IMR-90 (cell line): ENCODE measurements around the gene UCKL1. TPM values are rescaled to one million over a fixed set of nuclear protein-coding genes. Genes with fewer than 3 reads are reported as not detected.

ENCODE experiments used
- ATAC-seq: fragments of 200-7000 bp; cut with Tn5 transposase; 2 replicates; pipeline ENCODE4 v1.9.1; 2020; ENCODE audit warnings: low read depth, mild to moderate bottlenecking, moderate library complexity
- BruUV-seq: library from RNA; stranded (reverse); fragments of 400-500 nt; replicated peaks from 2 replicates; lab custom pipeline; 2021; lab: Mats Ljungman, UMichigan
- CTCF ChIA-PET: fragments of 300-600 bp; formaldehyde crosslinking; extraction: SDS; loops from one replicate; lab custom pipeline; 2021; ENCODE audit warnings: antibody characterized with exemption; lab: Yijun Ruan, JAX
- POLR2A ChIA-PET: fragments of 300-600 bp; sonication (Branson Sonifier 250); formaldehyde crosslinking; loops from one replicate; lab custom pipeline; 2022; ENCODE audit warnings: antibody characterized with exemption; ENCODE audit not compliant: unreplicated experiment; lab: Charles Lee
- DNase-seq: peaks from one replicate; pipeline ENCODE4 v3.0.0; 2013
- H2AFZ ChIP-seq: replicated peaks from 2 replicates; pipeline ENCODE3; 2013; ENCODE audit warnings: low read length, mild to moderate bottlenecking; ENCODE audit not compliant: poor library complexity
- H2AK5ac ChIP-seq: 2 replicates; pipeline ENCODE4 v1.6.1; 2013; ENCODE audit warnings: low read depth, low read length, inconsistent platforms
- H2AK9ac ChIP-seq: replicated peaks from 2 replicates; pipeline ENCODE3; 2013; ENCODE audit warnings: mild to moderate bottlenecking, low read depth, low read length, moderate library complexity; ENCODE audit not compliant: poor library complexity
- H2BK120ac ChIP-seq: 2 replicates; pipeline ENCODE4 v1.6.1; 2013; ENCODE audit warnings: low read depth, low read length, inconsistent platforms
- H2BK15ac ChIP-seq: 3 replicates; pipeline ENCODE4 v1.6.1; 2013; ENCODE audit warnings: low read depth, low read length, inconsistent platforms
- H2BK20ac ChIP-seq: 2 replicates; pipeline ENCODE4 v1.6.1; 2013; ENCODE audit warnings: low read depth, mild to moderate bottlenecking, inconsistent platforms, low read length, moderate library complexity
- H2BK5ac ChIP-seq: 2 replicates; pipeline ENCODE4 v1.6.1; 2013; ENCODE audit warnings: mild to moderate bottlenecking, low read depth, low read length, inconsistent platforms; ENCODE audit not compliant: poor library complexity, severe bottlenecking
- H3K14ac ChIP-seq: replicated peaks from 2 replicates; pipeline ENCODE4 v1.6.1; 2013; ENCODE audit warnings: low read depth, low read length, inconsistent platforms
- H3K18ac ChIP-seq: 2 replicates; pipeline ENCODE4 v1.6.1; 2013; ENCODE audit warnings: low read depth, low read length, control low read depth
- H3K23ac ChIP-seq: 2 replicates; pipeline ENCODE4 v1.6.1; 2013; ENCODE audit warnings: low read depth, low read length, inconsistent platforms
- H3K27ac ChIP-seq: 2 replicates; pipeline ENCODE4 v1.5.1; 2013; ENCODE audit warnings: mild to moderate bottlenecking, control low read depth, low read length; ENCODE audit not compliant: insufficient read depth
- H3K27me3 ChIP-seq: 2 replicates; pipeline ENCODE4 v1.6.1; 2013; ENCODE audit warnings: low read length; ENCODE audit not compliant: control insufficient read depth, insufficient read depth
- H3K36me3 ChIP-seq: 2 replicates; pipeline ENCODE4 v1.6.1; 2013; ENCODE audit warnings: low read length, mixed read lengths; ENCODE audit not compliant: control insufficient read depth, insufficient read depth
- H3K4ac ChIP-seq: 2 replicates; pipeline ENCODE4 v1.6.1; 2013; ENCODE audit warnings: low read depth, low read length, inconsistent platforms
- H3K4me1 ChIP-seq: 2 replicates; pipeline ENCODE4 v1.6.1; 2013; ENCODE audit warnings: low read length, mixed read lengths; ENCODE audit not compliant: control insufficient read depth, insufficient read depth
- H3K4me2 ChIP-seq: 2 replicates; pipeline ENCODE4 v1.6.1; 2013; ENCODE audit warnings: low read depth, mild to moderate bottlenecking, control low read depth, low read length, moderate library complexity
- H3K4me3 ChIP-seq: 2 replicates; pipeline ENCODE4 v1.5.1; 2013; ENCODE audit warnings: low read depth, mild to moderate bottlenecking, control low read depth, low read length, moderate library complexity; ENCODE audit not compliant: insufficient read depth
- H3K56ac ChIP-seq: 2 replicates; pipeline ENCODE4 v1.6.1; 2013; ENCODE audit warnings: low read length, inconsistent platforms; ENCODE audit not compliant: insufficient read depth; ENCODE audit errors: extremely low read depth
- H3K79me1 ChIP-seq, 2 experiments: 2 replicates each; pipeline ENCODE4 v1.6.1; 2013; ENCODE audit warnings: low read length in 2 of 2, inconsistent platforms in 1 of 2, low read depth in 1 of 2
- H3K9ac ChIP-seq: 2 replicates; pipeline ENCODE4 v1.6.1; 2013; ENCODE audit warnings: low read depth, low read length, control low read depth
- H3K9me1 ChIP-seq: 2 replicates; pipeline ENCODE4 v1.6.1; 2013; ENCODE audit warnings: low read length, inconsistent platforms; ENCODE audit not compliant: insufficient read depth
- H3K9me3 ChIP-seq: 2 replicates; pipeline ENCODE4 v1.6.1; 2013; ENCODE audit warnings: low read length; ENCODE audit not compliant: control insufficient read depth, insufficient read depth
- H4K20me1 ChIP-seq: 2 replicates; pipeline ENCODE4 v1.6.1; 2013; ENCODE audit warnings: low read length, inconsistent platforms; ENCODE audit not compliant: insufficient read depth
- H4K5ac ChIP-seq: 2 replicates; pipeline ENCODE4 v1.6.1; 2013; ENCODE audit warnings: mild to moderate bottlenecking, low read depth, low read length, control low read depth
- H4K8ac ChIP-seq, 2 experiments: 2 replicates each; pipeline ENCODE4 v1.6.1; 2013; ENCODE audit warnings: low read depth in 2 of 2, low read length in 2 of 2, control low read depth in 1 of 2, inconsistent platforms in 1 of 2
- H4K91ac ChIP-seq: 2 replicates; pipeline ENCODE4 v1.6.1; 2013; ENCODE audit warnings: low read depth, low read length, inconsistent platforms; ENCODE audit not compliant: insufficient read depth
- BHLHE40 ChIP-seq: fragments of 150-350 bp; IDR thresholded peaks from 2 replicates; pipeline ENCODE4 v1.6.1; 2016; ENCODE audit warnings: mild to moderate bottlenecking, low read depth, low read length
- CEBPB ChIP-seq: IDR thresholded peaks from 2 replicates; pipeline ENCODE4 v1.6.1; 2012; ENCODE audit warnings: low read depth, low read length, improper control_type of control experiment
- CHD1 ChIP-seq: IDR thresholded peaks from 2 replicates; pipeline ENCODE4 v1.6.1; 2012; ENCODE audit warnings: low read depth, low read length, improper control_type of control experiment
- FOS ChIP-seq: fragments of 150-350 bp; IDR thresholded peaks from 2 replicates; pipeline ENCODE4 v1.6.1; 2016; ENCODE audit warnings: low read depth, low read length
- MAFK ChIP-seq: IDR thresholded peaks from 2 replicates; pipeline ENCODE4 v1.6.1; 2012; ENCODE audit warnings: low read depth, low read length, improper control_type of control experiment
- MAZ ChIP-seq: IDR thresholded peaks from 2 replicates; pipeline ENCODE4 v1.6.1; 2012; ENCODE audit warnings: low read depth, mild to moderate bottlenecking, low read length, improper control_type of control experiment, moderate library complexity, borderline replicate concordance
- MXI1 ChIP-seq: IDR thresholded peaks from 2 replicates; pipeline ENCODE4 v1.6.1; 2012; ENCODE audit warnings: low read depth, mild to moderate bottlenecking, low read length, moderate library complexity, borderline replicate concordance
- NFE2L2 ChIP-seq: fragments of 150-350 bp; IDR thresholded peaks from 2 replicates; pipeline ENCODE4 v1.6.1; 2016; ENCODE audit warnings: low read depth, mild to moderate bottlenecking, low read length
- POLR2A ChIP-seq: IDR thresholded peaks from 2 replicates; pipeline ENCODE4 v1.6.1; 2012; ENCODE audit warnings: mild to moderate bottlenecking, low read depth, low read length
- RAD21 ChIP-seq: IDR thresholded peaks from 2 replicates; pipeline ENCODE4 v1.6.1; 2012; ENCODE audit warnings: low read length, improper control_type of control experiment
- RCOR1 ChIP-seq: IDR thresholded peaks from 2 replicates; pipeline ENCODE4 v1.6.1; 2012; ENCODE audit warnings: mild to moderate bottlenecking, low read length, improper control_type of control experiment; ENCODE audit not compliant: insufficient replicate concordance
- RFX5 ChIP-seq: IDR thresholded peaks from 2 replicates; pipeline ENCODE4 v1.8.0; 2012; ENCODE audit warnings: low read depth, mild to moderate bottlenecking, low read length, moderate library complexity
- SMC3 ChIP-seq: fragments of 150-350 bp; IDR thresholded peaks from 2 replicates; pipeline ENCODE4 v1.6.1; 2016; ENCODE audit warnings: low read depth, mild to moderate bottlenecking, antibody characterized with exemption, low read length, moderate library complexity
- WGBS, 2 experiments: methylation state at CpG; one replicate each; pipeline versions ENCODE4 v1.1.5 to v1.1.7; 2013; ENCODE audit warnings: missing lambda C conversion rate in 2 of 2; ENCODE audit not compliant: insufficient read length in 1 of 2; ENCODE audit errors: extremely low coverage in 2 of 2; 5-methylcytosine and 5-hydroxymethylcytosine counted together
- dilution Hi-C: fragments of 300-500 bp; cut with HindIII; formaldehyde crosslinking; loops from one replicate; pipeline ENCODE4 v1.14.3; 2018; ENCODE audit warnings: low sequenced_read_pairs; ENCODE audit not compliant: unreplicated experiment
- in situ Hi-C: fragments of 300-500 bp; cut with MboI; formaldehyde crosslinking; loops from 3 replicates; pipeline ENCODE4 v1.14.3; 2019; ENCODE audit warnings: low sequenced_read_pairs, inconsistent platforms, mixed read lengths
- intact Hi-C: fragments of 100-400 bp; cut with micrococcal nuclease; formaldehyde crosslinking; loops from 2 replicates; pipeline ENCODE4 v1.10.0; 2022
- polyA plus RNA-seq, 3 experiments: library from polyadenylated mRNA; depleted of rRNA; stranded (reverse); fragments of >200 nt; gene quantifications; 2 replicates each; pipeline ENCODE4 v1.2.3, GENCODE V29; 2012; ENCODE audit warnings: low replicate concordance in 1 of 3
- total RNA-seq: library from RNA; depleted of rRNA; stranded (reverse); fragments of >200 nt; gene quantifications from 2 replicates; pipeline ENCODE4 v1.2.3, GENCODE V29; 2012
- TF ChIP-seq, protein P1 (sequence below): fragments of 150-350 bp; IDR thresholded peaks from 2 replicates; pipeline ENCODE4 v1.6.1; 2016; ENCODE audit warnings: low read depth, mild to moderate bottlenecking, low read length, moderate library complexity, borderline replicate concordance
- TF ChIP-seq, protein P2 (sequence below): conservative IDR thresholded peaks from 2 replicates; pipeline ENCODE4 v1.5.1; 2012; ENCODE audit warnings: mild to moderate bottlenecking, low read depth, low read length, improper control_type of control experiment
- TF ChIP-seq, protein P3 (sequence below): fragments of 150-350 bp; IDR thresholded peaks from 2 replicates; pipeline ENCODE4 v1.6.1; 2017; ENCODE audit warnings: mild to moderate bottlenecking, antibody characterized with exemption, low read length, low read depth

The UCKL1 gene
- total and polyA plus RNA-seq, 2 of the 4 experiments (the other 2 are of a cell fraction), result 16.7 to 54.7 TPM

DNA sequence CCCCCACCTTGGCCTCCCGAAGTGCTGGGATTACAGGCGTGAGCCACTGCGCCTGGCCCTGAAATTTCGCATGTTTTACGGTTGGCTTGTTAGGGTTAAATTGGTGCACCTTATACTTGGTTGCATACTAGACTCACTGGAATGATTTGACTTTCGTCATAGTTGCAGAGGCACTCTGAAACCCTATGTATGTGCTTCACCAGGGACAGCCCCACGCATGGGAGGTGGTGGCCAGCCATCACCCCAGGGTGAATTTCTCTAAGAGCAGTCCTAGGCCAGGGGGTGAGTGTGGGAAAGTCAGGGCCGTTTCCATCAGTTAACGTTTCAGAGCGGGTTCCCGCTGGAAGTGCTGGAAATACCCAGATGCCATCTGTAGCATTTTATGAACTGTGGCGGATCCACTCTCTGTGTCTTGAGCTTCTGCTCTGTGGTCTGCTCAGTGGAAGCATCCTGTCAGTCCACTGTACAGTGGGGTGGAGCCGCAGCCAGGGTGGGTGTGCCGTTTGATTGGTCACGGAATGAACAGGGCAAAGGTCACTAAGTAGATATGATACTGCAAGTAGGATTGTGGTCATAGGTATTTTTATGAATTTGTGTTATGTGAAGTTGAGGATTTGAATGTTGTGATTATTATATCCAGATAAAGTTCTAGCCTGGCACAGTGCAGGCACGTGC, 48.1 kb downstream of the UCKL1 start:
- H3K18ac ChIP-seq, result no peak overlapping the region
- no peak overlapping the region for H3K56ac ChIP-seq
- H4K5ac ChIP-seq, result no peak overlapping the region
- H4K8ac ChIP-seq, result no peak overlapping the region
- BruUV-seq, result no TSS peak
- dilution Hi-C loops, result no loop called here
- H2AFZ ChIP-seq, result no peak overlapping the region
- H3K79me1 ChIP-seq, result peaks cover 7 to 79% of the 10 kb centered on the region in 2 experiments
- in situ Hi-C loops, result no loop called here
- ATAC-seq, result no peak
- no peak overlapping the region for H2BK120ac ChIP-seq
- H3K27me3 ChIP-seq, result no peaks in the 10 kb centered on the region
- no peak overlapping the region for H2AK9ac ChIP-seq
- peaks cover 4% of the 10 kb centered on the region; the same call in 1 of the 2 replicates for H3K4me1 ChIP-seq
- H3K27ac ChIP-seq, result no peak overlapping the region
- H3K4me3 ChIP-seq, result no peak overlapping the region
- CTCF ChIA-PET, result no interaction called here
- H4K20me1 ChIP-seq, result peaks cover 94% of the 10 kb centered on the region
- TF ChIP-seq, protein P1, sequence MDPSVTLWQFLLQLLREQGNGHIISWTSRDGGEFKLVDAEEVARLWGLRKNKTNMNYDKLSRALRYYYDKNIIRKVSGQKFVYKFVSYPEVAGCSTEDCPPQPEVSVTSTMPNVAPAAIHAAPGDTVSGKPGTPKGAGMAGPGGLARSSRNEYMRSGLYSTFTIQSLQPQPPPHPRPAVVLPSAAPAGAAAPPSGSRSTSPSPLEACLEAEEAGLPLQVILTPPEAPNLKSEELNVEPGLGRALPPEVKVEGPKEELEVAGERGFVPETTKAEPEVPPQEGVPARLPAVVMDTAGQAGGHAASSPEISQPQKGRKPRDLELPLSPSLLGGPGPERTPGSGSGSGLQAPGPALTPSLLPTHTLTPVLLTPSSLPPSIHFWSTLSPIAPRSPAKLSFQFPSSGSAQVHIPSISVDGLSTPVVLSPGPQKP, result no peak
- TF ChIP-seq, protein P2, sequence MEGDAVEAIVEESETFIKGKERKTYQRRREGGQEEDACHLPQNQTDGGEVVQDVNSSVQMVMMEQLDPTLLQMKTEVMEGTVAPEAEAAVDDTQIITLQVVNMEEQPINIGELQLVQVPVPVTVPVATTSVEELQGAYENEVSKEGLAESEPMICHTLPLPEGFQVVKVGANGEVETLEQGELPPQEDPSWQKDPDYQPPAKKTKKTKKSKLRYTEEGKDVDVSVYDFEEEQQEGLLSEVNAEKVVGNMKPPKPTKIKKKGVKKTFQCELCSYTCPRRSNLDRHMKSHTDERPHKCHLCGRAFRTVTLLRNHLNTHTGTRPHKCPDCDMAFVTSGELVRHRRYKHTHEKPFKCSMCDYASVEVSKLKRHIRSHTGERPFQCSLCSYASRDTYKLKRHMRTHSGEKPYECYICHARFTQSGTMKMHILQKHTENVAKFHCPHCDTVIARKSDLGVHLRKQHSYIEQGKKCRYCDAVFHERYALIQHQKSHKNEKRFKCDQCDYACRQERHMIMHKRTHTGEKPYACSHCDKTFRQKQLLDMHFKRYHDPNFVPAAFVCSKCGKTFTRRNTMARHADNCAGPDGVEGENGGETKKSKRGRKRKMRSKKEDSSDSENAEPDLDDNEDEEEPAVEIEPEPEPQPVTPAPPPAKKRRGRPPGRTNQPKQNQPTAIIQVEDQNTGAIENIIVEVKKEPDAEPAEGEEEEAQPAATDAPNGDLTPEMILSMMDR, result no peak
- TF ChIP-seq RAD21 (no peak), RFX5 (no peak), MXI1 (no peak), MAZ (no peak), CHD1 (no peak), SMC3 (no peak), POLR2A (no peak), BHLHE40 (no peak), NFE2L2 (no peak), MAFK (no peak), FOS (no peak), RCOR1 (no peak), CEBPB (no peak)
- TF ChIP-seq, protein P3, sequence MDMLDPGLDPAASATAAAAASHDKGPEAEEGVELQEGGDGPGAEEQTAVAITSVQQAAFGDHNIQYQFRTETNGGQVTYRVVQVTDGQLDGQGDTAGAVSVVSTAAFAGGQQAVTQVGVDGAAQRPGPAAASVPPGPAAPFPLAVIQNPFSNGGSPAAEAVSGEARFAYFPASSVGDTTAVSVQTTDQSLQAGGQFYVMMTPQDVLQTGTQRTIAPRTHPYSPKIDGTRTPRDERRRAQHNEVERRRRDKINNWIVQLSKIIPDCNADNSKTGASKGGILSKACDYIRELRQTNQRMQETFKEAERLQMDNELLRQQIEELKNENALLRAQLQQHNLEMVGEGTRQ, result no peak
- H3K36me3 ChIP-seq, result peaks cover 5% of the 10 kb centered on the region
- no peak overlapping the region for H3K4ac ChIP-seq
- H3K14ac ChIP-seq, result no peak overlapping the region
- intact Hi-C loops, result no loop called here
- peaks cover 15% of the 10 kb centered on the region for H3K9me1 ChIP-seq
- DNase-seq, result no peak
- no peak overlapping the region for H2AK5ac ChIP-seq
- POLR2A ChIA-PET, result no interaction called here
- no peak overlapping the region for H2BK15ac ChIP-seq
- H3K4me2 ChIP-seq, result no peak overlapping the region
- no peak overlapping the region for H3K23ac ChIP-seq
- H4K91ac ChIP-seq, result no peak overlapping the region
- H2BK20ac ChIP-seq, result no peak overlapping the region
- no peak overlapping the region for H3K9ac ChIP-seq
- H3K9me3 ChIP-seq, result no peaks in the 10 kb centered on the region
- H2BK5ac ChIP-seq, result no peak overlapping the region
- WGBS, 2 experiments, result 97% methylated on average over 13 of the region's 16 CpGs; no CpG with 5 or more reads in 1 of the 2 experiments
